ENCODE data around the gene IKZF2.

IKZF2 gene

GRCh38 chr2:213107728-213108127 lies 43.7 kb downstream of the IKZF2 start:
- no peak overlapping the region for H3K27ac ChIP-seq
- no peaks in the 10 kb centered on the region for H3K27me3 ChIP-seq
- H3K4me3 ChIP-seq: no peak overlapping the region
- H3K36me3 ChIP-seq: no peaks in the 10 kb centered on the region
- intact Hi-C loops (cut with DNase I; ENCODE audit: low total_unique reads): no loop called here
- DNase-seq: no peak
- no peak for TF ChIP-seq CTCF (IDR thresholded peaks at IDR 0.05)
- H3K4me1 ChIP-seq: peaks cover 0 to 15% (median 5%) of the 10 kb centered on the region in 4 donors
- no peaks in the 10 kb centered on the region for H3K9me3 ChIP-seq

GRCh38 chr2:213105212-213105611 lies 46.2 kb downstream of the IKZF2 start:
- Histone ChIP-seq H3K9me3 (no peaks in the 10 kb centered on the region), H3K27ac (no peak overlapping the region), H3K27me3 (no peaks in the 10 kb centered on the region), H3K4me3 (no peak overlapping the region), H3K36me3 (no peaks in the 10 kb centered on the region), H3K4me1 (peaks cover 0 to 19% (median 5%) of the 10 kb centered on the region in 4 donors)
- intact Hi-C loops (cut with DNase I; ENCODE audit: low total_unique reads): no loop called here
- no peak for TF ChIP-seq CTCF (IDR thresholded peaks at IDR 0.05)
- DNase-seq: no peak

GRCh38 chr2:213104903-213105202 lies 46.6 kb downstream of the IKZF2 start:
- H3K27ac ChIP-seq: no peak overlapping the region
- intact Hi-C loops (cut with DNase I; ENCODE audit: low total_unique reads): no loop called here

GRCh38 chr2:213104092-213104902 lies 47.1 kb downstream of the IKZF2 start:
- Histone ChIP-seq H3K4me3 (no peak overlapping the region), H3K4me1 (peaks cover 0 to 19% (median 5%) of the 10 kb centered on the region in 4 donors), H3K9me3 (no peaks in the 10 kb centered on the region), H3K27ac (no peak overlapping the region), H3K36me3 (no peaks in the 10 kb centered on the region), H3K27me3 (no peaks in the 10 kb centered on the region)
- TF ChIP-seq CTCF (IDR thresholded peaks at IDR 0.05): no peak
- no peak for DNase-seq
- intact Hi-C loops (cut with DNase I; ENCODE audit: low total_unique reads): no loop called here

More at GRCh38 chr2:213104903-213105202, 46.6 kb downstream of the IKZF2 start:
- TF ChIP-seq CTCF (IDR thresholded peaks at IDR 0.05): no peak
- H3K4me3 ChIP-seq: no peak overlapping the region
- peaks cover 0 to 19% (median 5%) of the 10 kb centered on the region in 4 donors for H3K4me1 ChIP-seq
- no peak for DNase-seq
- H3K27me3 ChIP-seq: no peaks in the 10 kb centered on the region
- no peaks in the 10 kb centered on the region for H3K9me3 ChIP-seq
- H3K36me3 ChIP-seq: no peaks in the 10 kb centered on the region

GRCh38 chr2:213101692-213102460 lies 49.5 kb downstream of the IKZF2 start:
- Histone ChIP-seq H3K4me3 (no peak overlapping the region), H3K4me1 (peaks cover 0 to 19% (median 5%) of the 10 kb centered on the region in 4 donors), H3K36me3 (no peaks in the 10 kb centered on the region), H3K27ac (no peak overlapping the region), H3K9me3 (no peaks in the 10 kb centered on the region), H3K27me3 (no peaks in the 10 kb centered on the region)
- no peak for DNase-seq
- intact Hi-C loops (cut with DNase I; ENCODE audit: low total_unique reads): no loop called here
- TF ChIP-seq CTCF (IDR thresholded peaks at IDR 0.05): no peak

All from tibial artery (tissue), 4 donors.